Ishikawa (cell line): ENCODE results near the gene SGK1.

Source experiments
- CEBPB ChIP-seq: IDR thresholded peaks from 2 replicates; pipeline ENCODE4 v1.6.1; 2012
- CREB1 ChIP-seq: IDR thresholded peaks from 2 replicates; pipeline ENCODE4 v1.6.1; 2012; ENCODE audit warnings: low read depth
- EGR1 ChIP-seq: IDR thresholded peaks from 2 replicates; pipeline ENCODE4 v1.6.1; 2012
- EP300 ChIP-seq: IDR thresholded peaks from 2 replicates; pipeline ENCODE4 v1.6.1; 2012; ENCODE audit warnings: borderline replicate concordance
- FOXM1 ChIP-seq: IDR thresholded peaks from 2 replicates; pipeline ENCODE4 v1.6.1; 2012; ENCODE audit warnings: low read depth, borderline replicate concordance
- NFIC ChIP-seq: IDR thresholded peaks from 2 replicates; pipeline ENCODE4 v1.6.1; 2012
- RAD21 ChIP-seq: IDR thresholded peaks from 2 replicates; pipeline ENCODE4 v1.6.1; 2012; ENCODE audit warnings: low read depth
- TAF1 ChIP-seq: IDR thresholded peaks from 2 replicates; pipeline ENCODE4 v1.6.1; 2012; ENCODE audit warnings: low read depth, mild to moderate bottlenecking
- TCF12 ChIP-seq: IDR thresholded peaks from 2 replicates; pipeline ENCODE4 v1.6.1; 2012; ENCODE audit warnings: low read depth
- TEAD4 ChIP-seq: IDR thresholded peaks from 2 replicates; pipeline ENCODE4 v1.6.1; 2012
- YY1 ChIP-seq: IDR thresholded peaks from 2 replicates; pipeline ENCODE4 v1.6.1; 2012; ENCODE audit warnings: low read depth
- ZBTB7A ChIP-seq: IDR thresholded peaks from 2 replicates; pipeline ENCODE4 v1.6.1; 2012; ENCODE audit warnings: low read depth
- TF ChIP-seq, protein P1 (sequence below): IDR thresholded peaks from 2 replicates; pipeline ENCODE4 v1.6.1; 2012
- TF ChIP-seq, protein P2 (sequence below): IDR thresholded peaks from 2 replicates; pipeline ENCODE4 v1.6.1; 2012
- TF ChIP-seq, protein P3 (sequence below): IDR thresholded peaks from 2 replicates; pipeline ENCODE4 v1.6.1; 2012; ENCODE audit warnings: low read depth, mild to moderate bottlenecking

The SGK1 gene

DNA sequence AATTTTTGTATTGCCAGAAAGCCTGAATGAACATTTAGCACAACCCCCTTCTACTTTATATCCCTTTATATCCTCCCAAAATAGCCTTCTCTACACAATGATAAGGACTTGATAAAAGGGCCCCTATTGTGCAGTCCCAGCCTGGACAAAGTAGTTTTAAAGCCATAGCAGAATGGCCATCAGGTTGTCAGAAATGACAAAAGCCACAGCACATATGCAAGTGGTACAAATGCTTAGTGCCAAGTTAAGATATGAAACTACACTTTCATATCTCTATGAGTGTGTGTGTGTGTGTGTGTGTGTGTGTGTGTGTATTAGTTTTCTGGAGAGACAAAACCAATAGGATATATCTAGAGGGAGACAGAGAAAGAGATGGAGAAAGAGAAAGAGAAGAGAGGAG is 132.6 kb downstream of the SGK1 start:
- TF ChIP-seq EP300 (no peak), RAD21 (no peak)

DNA sequence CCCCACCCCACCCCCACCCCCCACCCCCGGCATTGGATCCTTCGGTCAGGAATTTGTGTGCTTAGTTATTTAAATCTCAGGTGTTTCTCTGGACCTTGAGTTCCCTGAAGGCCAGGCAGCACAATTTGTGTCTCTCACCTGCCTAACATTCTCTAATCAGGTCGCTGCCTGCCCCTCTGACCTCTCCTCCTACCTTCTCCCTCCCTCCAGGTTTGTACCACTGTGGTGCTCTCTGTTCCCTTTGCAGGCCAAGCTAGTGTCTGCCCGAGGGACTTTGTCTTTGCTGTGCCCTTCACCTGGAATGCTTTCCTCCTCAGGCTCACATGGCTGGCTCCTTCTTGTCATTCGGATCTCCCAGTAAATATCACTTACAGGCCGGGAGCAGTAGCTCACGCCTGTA is 134.1 kb downstream of the SGK1 start:
- TF ChIP-seq RAD21 (no peak), TAF1 (no peak), CREB1 (no peak), YY1 (no peak), NFIC (no peak), EGR1 (no peak), TCF12 (no peak), EP300 (no peak), CEBPB (no peak), FOXM1 (no peak), TEAD4 (no peak)
- TF ChIP-seq, protein P1, sequence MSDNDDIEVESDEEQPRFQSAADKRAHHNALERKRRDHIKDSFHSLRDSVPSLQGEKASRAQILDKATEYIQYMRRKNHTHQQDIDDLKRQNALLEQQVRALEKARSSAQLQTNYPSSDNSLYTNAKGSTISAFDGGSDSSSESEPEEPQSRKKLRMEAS: no peak
- TF ChIP-seq, protein P2, sequence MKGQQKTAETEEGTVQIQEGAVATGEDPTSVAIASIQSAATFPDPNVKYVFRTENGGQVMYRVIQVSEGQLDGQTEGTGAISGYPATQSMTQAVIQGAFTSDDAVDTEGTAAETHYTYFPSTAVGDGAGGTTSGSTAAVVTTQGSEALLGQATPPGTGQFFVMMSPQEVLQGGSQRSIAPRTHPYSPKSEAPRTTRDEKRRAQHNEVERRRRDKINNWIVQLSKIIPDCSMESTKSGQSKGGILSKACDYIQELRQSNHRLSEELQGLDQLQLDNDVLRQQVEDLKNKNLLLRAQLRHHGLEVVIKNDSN: no peak
- TF ChIP-seq, protein P3, sequence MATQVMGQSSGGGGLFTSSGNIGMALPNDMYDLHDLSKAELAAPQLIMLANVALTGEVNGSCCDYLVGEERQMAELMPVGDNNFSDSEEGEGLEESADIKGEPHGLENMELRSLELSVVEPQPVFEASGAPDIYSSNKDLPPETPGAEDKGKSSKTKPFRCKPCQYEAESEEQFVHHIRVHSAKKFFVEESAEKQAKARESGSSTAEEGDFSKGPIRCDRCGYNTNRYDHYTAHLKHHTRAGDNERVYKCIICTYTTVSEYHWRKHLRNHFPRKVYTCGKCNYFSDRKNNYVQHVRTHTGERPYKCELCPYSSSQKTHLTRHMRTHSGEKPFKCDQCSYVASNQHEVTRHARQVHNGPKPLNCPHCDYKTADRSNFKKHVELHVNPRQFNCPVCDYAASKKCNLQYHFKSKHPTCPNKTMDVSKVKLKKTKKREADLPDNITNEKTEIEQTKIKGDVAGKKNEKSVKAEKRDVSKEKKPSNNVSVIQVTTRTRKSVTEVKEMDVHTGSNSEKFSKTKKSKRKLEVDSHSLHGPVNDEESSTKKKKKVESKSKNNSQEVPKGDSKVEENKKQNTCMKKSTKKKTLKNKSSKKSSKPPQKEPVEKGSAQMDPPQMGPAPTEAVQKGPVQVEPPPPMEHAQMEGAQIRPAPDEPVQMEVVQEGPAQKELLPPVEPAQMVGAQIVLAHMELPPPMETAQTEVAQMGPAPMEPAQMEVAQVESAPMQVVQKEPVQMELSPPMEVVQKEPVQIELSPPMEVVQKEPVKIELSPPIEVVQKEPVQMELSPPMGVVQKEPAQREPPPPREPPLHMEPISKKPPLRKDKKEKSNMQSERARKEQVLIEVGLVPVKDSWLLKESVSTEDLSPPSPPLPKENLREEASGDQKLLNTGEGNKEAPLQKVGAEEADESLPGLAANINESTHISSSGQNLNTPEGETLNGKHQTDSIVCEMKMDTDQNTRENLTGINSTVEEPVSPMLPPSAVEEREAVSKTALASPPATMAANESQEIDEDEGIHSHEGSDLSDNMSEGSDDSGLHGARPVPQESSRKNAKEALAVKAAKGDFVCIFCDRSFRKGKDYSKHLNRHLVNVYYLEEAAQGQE: no peak

DNA sequence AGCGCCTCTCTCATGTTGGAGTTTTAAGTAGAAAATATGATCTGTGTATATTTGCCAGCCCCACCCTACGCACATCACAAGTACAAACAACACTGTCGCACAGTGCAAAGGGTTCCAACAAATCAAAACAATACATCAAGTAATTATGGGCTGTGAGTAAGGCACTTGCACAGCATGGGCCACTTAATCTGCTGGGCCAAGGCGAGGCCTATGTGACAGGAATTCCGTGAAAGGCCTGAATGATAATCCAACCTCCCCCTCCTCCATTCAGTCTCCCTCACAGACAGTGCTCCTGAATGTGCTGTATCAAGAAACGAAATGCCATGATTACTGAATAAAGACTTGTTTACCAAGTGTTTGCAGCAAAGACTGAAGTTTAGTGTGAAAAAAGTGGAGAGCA is 135.4 kb downstream of the SGK1 start:
- TF ChIP-seq, protein P1: no peak
- no peak for TF ChIP-seq YY1
- TF ChIP-seq NFIC: no peak
- TF ChIP-seq, protein P3: no peak
- TF ChIP-seq, protein P2: no peak
- no peak for TF ChIP-seq TEAD4
- TF ChIP-seq ZBTB7A: no peak
- no peak for TF ChIP-seq CEBPB
- TF ChIP-seq TCF12: no peak
- no peak for TF ChIP-seq EGR1
- TF ChIP-seq CREB1: no peak
- TF ChIP-seq RAD21: no peak
- no peak for TF ChIP-seq EP300
- no peak for TF ChIP-seq TAF1
- TF ChIP-seq FOXM1: no peak

DNA sequence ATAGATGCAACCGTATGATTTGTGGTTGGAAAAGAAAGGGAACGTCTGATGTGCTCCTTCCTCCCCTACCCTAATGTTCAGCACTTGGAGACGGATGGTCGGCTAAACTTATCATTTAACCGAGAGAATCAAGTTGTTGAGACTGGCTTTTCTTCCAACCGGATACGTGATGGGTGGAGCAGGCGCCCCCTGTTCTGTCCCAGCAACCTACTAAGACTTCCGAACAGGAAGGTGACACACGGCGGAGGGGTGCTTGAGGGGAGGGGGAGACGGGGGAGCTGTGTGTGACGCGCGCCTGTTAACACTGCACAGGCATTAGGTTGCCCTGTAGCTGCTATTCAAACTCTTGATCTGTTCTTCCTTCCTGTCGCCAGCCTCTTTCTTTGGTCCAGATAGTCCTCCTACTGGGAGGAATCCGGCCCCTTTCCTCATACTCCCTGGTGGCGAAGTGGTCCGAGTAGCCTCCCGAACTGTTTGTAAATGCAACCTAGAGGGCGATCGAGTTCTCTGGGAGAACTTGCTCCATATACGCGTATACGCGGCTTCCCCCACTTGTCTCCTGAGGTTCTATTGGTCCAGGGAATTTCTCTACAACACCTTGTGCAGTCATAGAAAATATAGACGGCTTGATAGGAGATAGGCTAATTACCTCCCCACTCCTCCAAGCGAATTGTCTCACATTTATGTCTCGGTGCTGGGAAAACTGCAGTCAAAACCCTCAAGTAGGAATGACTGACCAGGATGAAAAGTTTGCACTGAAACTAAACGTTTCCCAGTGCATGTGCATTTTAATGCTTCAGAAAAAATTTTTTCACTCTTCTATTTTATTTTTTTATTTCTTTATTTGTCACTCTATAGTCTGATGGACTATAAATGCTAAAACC is 139.5 kb downstream of the SGK1 start:
- peak; percentile 84 for TF ChIP-seq RAD21
- no peak for TF ChIP-seq FOXM1
- no peak for TF ChIP-seq CREB1
- TF ChIP-seq EGR1: no peak
- TF ChIP-seq CEBPB: no peak

DNA sequence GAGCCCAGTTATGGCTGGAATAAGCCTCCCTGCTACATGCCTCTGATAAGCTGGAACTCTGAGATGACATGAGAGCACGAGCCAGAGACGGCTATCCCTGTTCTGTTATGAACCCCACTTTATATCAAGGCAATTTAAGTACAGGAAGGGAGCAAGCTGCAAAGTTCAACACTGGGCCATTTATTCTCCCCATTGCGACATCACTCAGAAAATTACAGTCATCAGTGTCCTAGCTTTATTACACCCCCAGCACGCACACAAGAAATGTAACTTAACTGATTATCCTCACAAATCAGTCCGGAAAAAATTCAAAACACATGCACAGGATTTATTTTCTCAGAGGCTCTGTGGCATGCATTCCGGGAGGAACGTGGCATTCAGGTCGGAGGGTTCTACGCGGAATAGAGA is 140.2 kb downstream of the SGK1 start:
- TF ChIP-seq EGR1 (no peak), CEBPB (0 out of 2 replicates have a peak, but pooled peaks have one; percentile 34)

DNA sequence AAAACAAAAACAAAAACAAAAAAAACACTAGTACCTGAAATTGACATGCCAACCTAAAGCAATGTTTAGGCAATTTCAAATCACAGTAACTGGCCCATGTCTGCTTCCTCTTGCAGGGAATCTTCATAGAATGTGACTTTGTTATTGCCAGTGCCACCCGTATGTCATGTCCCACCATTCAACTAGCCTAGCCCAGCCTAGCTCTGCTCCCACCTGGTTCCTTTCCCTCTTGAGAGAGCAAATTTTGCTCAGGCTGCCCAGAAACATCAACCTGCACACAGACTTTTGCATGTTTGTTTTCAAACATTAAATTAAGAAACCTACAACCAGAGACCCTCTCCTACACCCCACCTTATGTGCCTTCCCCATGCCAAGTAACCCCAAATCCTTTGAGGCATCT is 140.7 kb downstream of the SGK1 start:
- no peak for TF ChIP-seq TCF12
- no peak for TF ChIP-seq YY1
- TF ChIP-seq TAF1: no peak
- TF ChIP-seq, protein P2: no peak
- TF ChIP-seq, protein P3: no peak
- no peak for TF ChIP-seq FOXM1
- no peak for TF ChIP-seq EGR1
- no peak for TF ChIP-seq EP300
- no peak for TF ChIP-seq NFIC
- no peak for TF ChIP-seq TEAD4
- TF ChIP-seq ZBTB7A: no peak
- TF ChIP-seq CEBPB: no peak
- TF ChIP-seq, protein P1: no peak
